MM.1S (cell line): Measurements from ENCODE around the gene DCPS.

ENCODE experiments used
- EZH2 ChIP-seq: fragments of 300-600 bp; sonication (generic); optimal IDR thresholded peaks from 2 replicates; pipeline ENCODE3; 2017; ENCODE audit warnings: low read depth, mild to moderate bottlenecking, antibody characterized with exemption, low read length, mixed read lengths
- EZH2phosphoT487 ChIP-seq: fragments of 300-600 bp; sonication (generic); IDR thresholded peaks from 2 replicates; pipeline ENCODE4 v1.6.1; 2018; ENCODE audit warnings: antibody characterized with exemption, low read length
- TF ChIP-seq, protein P1 (sequence below): fragments of 300-600 bp; sonication (generic); IDR thresholded peaks from 2 replicates; pipeline ENCODE4 v1.5.1; 2016; ENCODE audit warnings: antibody characterized with exemption, low read length, mixed read lengths

DNA sequence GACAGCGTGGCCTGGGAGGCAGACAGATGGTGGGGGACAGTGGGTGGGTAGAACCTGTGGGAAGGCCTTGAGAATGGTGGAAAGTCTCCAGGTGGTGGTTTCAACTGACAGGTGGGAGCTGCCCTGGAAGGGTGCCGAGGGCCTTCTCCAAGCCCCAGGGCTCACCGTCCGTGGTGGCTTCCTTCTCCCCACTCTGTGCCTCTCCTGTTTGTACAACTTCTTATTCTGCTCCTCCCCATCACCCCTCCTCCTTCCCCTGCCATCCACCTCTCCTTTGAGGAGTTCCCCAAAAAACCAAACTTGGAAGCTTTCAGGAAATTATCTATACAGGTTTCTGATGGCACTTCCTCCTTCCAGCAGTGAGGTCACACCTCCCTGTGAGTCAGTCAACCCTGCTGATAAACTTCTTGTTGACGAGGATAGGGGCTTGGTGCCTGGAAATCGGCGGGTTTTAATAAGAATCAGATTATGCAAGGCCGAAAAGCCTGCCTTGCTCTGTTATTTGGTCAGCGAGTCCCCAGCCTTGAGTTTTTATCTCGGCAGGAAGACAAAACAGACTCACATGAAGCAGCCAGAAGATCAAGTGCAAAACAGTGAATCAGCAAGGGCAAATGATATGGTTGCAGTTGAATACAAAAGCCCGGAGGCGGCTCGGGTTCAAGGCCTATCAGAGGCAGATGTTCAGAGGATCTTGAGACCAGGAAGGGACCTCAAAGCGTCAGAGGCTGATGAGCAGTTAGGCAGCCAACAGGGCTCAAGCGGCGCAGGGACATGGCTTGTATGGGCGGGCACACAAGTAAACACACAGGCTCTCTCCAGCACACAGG is 42.1 kb downstream of the DCPS start:
- TF ChIP-seq, protein P1, sequence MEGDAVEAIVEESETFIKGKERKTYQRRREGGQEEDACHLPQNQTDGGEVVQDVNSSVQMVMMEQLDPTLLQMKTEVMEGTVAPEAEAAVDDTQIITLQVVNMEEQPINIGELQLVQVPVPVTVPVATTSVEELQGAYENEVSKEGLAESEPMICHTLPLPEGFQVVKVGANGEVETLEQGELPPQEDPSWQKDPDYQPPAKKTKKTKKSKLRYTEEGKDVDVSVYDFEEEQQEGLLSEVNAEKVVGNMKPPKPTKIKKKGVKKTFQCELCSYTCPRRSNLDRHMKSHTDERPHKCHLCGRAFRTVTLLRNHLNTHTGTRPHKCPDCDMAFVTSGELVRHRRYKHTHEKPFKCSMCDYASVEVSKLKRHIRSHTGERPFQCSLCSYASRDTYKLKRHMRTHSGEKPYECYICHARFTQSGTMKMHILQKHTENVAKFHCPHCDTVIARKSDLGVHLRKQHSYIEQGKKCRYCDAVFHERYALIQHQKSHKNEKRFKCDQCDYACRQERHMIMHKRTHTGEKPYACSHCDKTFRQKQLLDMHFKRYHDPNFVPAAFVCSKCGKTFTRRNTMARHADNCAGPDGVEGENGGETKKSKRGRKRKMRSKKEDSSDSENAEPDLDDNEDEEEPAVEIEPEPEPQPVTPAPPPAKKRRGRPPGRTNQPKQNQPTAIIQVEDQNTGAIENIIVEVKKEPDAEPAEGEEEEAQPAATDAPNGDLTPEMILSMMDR = no peak
- TF ChIP-seq EZH2phosphoT487 (no peak), EZH2 (no peak)
